Parathyroid adenoma (tissue), 2 donors: ENCODE data around the gene KNOP1.

Experiments used
- H2AFZ ChIP-seq: fragments of 300-600 bp; sonication (generic); one replicate; pipeline ENCODE4 v1.7.0; 2017; ENCODE audit warnings: antibody characterized with exemption, mild to moderate bottlenecking
- H3K27ac ChIP-seq: fragments of 300-600 bp; sonication (generic); one replicate; pipeline ENCODE4 v1.7.0; 2017
- H3K27me3 ChIP-seq: fragments of 300-600 bp; sonication (generic); one replicate; pipeline ENCODE4 v1.7.0; 2017; ENCODE audit warnings: low read length; ENCODE audit not compliant: control insufficient read depth, insufficient read depth
- H3K36me3 ChIP-seq: fragments of 300-600 bp; sonication (generic); one replicate; pipeline ENCODE4 v1.7.0; 2017; ENCODE audit warnings: low read length; ENCODE audit not compliant: control insufficient read depth, insufficient read depth
- H3K4me1 ChIP-seq: fragments of 300-600 bp; sonication (generic); one replicate; pipeline ENCODE4 v1.7.0; 2017; ENCODE audit warnings: control low read depth
- H3K4me2 ChIP-seq: fragments of 300-600 bp; sonication (generic); one replicate; pipeline ENCODE4 v1.7.0; 2017; ENCODE audit warnings: low read length
- H3K4me3 ChIP-seq: fragments of 300-600 bp; sonication (generic); one replicate; pipeline ENCODE4 v1.7.0; 2017; ENCODE audit warnings: low read depth, low read length
- H3K79me2 ChIP-seq: fragments of 300-600 bp; sonication (generic); one replicate; pipeline ENCODE4 v1.7.0; 2017; ENCODE audit warnings: control low read depth
- H3K9ac ChIP-seq: fragments of 300-600 bp; sonication (generic); one replicate; pipeline ENCODE4 v1.7.0; 2017; ENCODE audit warnings: mild to moderate bottlenecking
- H3K9me3 ChIP-seq: fragments of 300-600 bp; sonication (generic); one replicate; pipeline ENCODE4 v1.7.0; 2017; ENCODE audit warnings: low read length; ENCODE audit not compliant: control insufficient read depth
- TF ChIP-seq, protein P1 (sequence below): fragments of 300-600 bp; sonication (generic); IDR thresholded peaks from one replicate; pipeline ENCODE4 v1.7.0; 2017; ENCODE audit warnings: antibody characterized with exemption, mild to moderate bottlenecking
- donor health status: primary hyperparathyroidism.

Gene KNOP1

DNA sequence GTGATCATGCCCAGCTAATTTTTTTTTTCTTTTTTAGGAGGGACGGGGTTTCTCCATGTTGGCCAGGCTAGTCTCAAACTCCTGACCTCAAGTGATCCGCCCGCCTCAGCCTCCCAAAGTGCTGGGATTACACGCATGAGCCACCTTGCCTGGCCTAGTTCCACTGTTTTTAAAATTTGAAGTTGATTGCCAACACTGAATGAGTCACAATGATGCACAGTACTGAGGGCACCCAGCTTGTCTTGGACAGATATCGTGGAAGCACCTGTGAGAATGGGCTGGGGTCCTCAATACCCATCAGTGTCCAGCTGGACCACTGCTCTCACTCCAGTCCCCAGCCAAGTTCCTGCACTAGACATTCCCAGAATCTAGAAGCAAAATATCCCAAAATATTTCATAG, 2.5 kb downstream of the KNOP1 start:
- Histone ChIP-seq H3K4me3 (peak overlapping the region; percentile 87), H3K4me2 (peak overlapping the region; percentile 88), H3K4me1 (peaks cover 33% of the 10 kb centered on the region), H3K79me2 (peaks cover 50% of the 10 kb centered on the region), H2AFZ (no peak overlapping the region), H3K27me3 (no peaks in the 10 kb centered on the region), H3K36me3 (no peaks in the 10 kb centered on the region), H3K9me3 (no peaks in the 10 kb centered on the region), H3K27ac (peak overlapping the region; percentile 90), H3K9ac (no peak overlapping the region)
- TF ChIP-seq, protein P1, sequence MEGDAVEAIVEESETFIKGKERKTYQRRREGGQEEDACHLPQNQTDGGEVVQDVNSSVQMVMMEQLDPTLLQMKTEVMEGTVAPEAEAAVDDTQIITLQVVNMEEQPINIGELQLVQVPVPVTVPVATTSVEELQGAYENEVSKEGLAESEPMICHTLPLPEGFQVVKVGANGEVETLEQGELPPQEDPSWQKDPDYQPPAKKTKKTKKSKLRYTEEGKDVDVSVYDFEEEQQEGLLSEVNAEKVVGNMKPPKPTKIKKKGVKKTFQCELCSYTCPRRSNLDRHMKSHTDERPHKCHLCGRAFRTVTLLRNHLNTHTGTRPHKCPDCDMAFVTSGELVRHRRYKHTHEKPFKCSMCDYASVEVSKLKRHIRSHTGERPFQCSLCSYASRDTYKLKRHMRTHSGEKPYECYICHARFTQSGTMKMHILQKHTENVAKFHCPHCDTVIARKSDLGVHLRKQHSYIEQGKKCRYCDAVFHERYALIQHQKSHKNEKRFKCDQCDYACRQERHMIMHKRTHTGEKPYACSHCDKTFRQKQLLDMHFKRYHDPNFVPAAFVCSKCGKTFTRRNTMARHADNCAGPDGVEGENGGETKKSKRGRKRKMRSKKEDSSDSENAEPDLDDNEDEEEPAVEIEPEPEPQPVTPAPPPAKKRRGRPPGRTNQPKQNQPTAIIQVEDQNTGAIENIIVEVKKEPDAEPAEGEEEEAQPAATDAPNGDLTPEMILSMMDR = no peak

DNA sequence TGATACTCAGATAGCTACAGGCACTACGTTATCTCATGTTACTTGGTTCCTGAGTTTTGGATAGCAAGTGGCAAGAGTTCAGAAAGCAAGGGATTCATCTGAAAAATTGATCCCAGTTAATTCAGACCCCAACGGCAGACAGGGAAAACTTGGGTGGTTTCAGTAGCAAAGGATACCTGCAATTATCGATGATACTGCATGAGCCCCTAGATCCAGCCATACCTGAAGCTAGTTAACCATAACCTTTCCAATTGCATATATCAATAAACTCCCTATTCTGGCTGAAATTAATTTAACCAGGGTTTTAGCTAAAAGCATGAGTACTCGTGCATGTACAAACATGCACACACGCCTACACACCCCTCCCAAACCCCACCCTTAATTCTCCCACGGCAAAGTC, 4.3 kb downstream of the KNOP1 start:
- no peaks in the 10 kb centered on the region for H3K27me3 ChIP-seq
- H2AFZ ChIP-seq = no peak overlapping the region
- peaks cover 46% of the 10 kb centered on the region for H3K4me1 ChIP-seq
- H3K4me2 ChIP-seq = no peak overlapping the region
- no peak overlapping the region for H3K4me3 ChIP-seq
- H3K36me3 ChIP-seq = no peaks in the 10 kb centered on the region
- H3K9ac ChIP-seq = no peak overlapping the region
- no peaks in the 10 kb centered on the region for H3K9me3 ChIP-seq
- peaks cover 55% of the 10 kb centered on the region for H3K79me2 ChIP-seq
- TF ChIP-seq, protein P1 = no peak
- no peak overlapping the region for H3K27ac ChIP-seq

DNA sequence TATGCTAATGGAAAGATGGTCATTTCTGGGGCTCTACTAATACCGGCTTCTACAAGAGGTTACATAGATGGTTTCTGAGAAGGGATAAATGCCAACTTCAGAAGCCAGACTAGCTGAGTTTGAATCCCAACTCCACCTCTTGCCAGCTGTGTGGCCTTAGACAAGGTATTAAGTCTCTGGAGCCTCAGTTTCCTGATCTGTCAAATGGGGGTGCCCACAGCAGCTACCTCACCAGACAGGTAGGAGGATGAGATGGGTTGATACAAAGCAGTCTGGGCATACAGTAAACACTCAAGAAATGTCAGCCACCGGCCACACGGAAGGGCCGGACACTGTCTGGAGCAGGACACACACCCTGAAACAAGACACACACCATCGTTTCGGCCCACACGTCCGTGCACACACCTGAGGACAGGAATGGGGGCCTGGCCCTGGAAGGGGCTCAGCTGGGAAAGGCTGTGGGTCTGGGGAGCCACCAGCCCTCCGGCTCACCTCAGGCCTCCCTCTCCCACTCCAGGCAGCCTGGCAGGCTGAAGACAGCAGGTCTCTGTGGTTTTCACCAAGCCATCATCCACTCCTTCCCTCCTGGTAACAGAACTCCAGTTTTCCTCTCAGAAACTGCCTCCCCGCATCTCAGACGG, 5.5 kb downstream of the KNOP1 start:
- TF ChIP-seq, protein P1 = no peak
- no peaks in the 10 kb centered on the region for H3K27me3 ChIP-seq

DNA sequence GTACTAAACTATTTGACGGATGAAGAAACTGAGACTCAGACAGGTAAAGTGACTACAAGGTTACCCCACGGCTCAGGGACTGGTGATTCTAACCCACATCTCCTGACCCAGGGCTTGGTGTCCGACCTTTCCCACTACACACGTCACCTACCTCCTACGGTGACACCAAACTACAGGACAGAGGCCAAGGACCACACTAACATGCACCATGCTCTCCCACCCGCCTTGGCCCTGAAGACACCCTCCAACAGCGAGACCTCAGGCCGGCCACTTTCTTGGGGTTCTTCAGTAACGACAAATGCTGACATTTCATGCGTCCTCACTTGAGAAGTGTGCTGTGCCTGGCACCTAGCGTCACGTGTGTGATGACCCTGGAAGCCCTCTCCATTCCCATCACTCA, 6.4 kb downstream of the KNOP1 start:
- no peak overlapping the region for H3K9ac ChIP-seq
- H3K27ac ChIP-seq = peak overlapping the region; percentile 9
- no peak overlapping the region for H2AFZ ChIP-seq
- no peaks in the 10 kb centered on the region for H3K36me3 ChIP-seq
- TF ChIP-seq, protein P1 = no peak
- H3K4me1 ChIP-seq = peaks cover 50% of the 10 kb centered on the region
- no peaks in the 10 kb centered on the region for H3K27me3 ChIP-seq
- peaks cover 50% of the 10 kb centered on the region for H3K79me2 ChIP-seq
- H3K9me3 ChIP-seq = no peaks in the 10 kb centered on the region
- H3K4me2 ChIP-seq = no peak overlapping the region
- H3K4me3 ChIP-seq = no peak overlapping the region

More for the DNA sequence above, 5.5 kb downstream of the KNOP1 start:
- Histone ChIP-seq H2AFZ (no peak overlapping the region), H3K36me3 (no peaks in the 10 kb centered on the region), H3K79me2 (peaks cover 50% of the 10 kb centered on the region), H3K4me2 (no peak overlapping the region), H3K9ac (no peak overlapping the region), H3K4me1 (peaks cover 50% of the 10 kb centered on the region), H3K27ac (no peak overlapping the region), H3K9me3 (no peaks in the 10 kb centered on the region), H3K4me3 (no peak overlapping the region)

DNA sequence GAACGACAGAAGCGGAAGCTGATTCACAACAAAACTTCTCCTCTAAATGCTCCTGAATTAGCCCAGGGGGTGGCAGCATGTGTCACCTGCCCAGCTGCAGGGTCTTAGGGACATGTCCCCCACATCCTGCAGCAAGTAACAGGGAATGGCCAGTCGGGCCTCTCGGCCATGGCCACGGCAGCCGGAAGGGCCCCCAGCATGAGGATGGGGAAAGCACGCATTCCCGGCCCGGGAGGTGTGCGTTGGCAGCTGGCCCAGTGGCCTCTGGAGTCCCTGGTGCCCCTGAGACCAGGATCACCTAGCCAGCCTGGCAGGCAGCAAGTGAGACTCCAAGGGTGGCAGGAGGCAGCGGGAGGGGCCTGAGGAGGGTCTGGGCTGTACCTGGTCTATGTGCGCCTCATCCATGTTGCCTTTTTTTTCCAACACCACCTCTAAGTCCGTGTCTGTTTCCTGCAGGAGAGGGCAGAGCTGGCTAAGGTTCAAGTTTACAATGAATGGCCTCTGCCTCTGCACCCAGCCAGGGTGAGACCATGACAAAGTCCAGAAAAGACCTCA, 7.0 kb downstream of the KNOP1 start:
- H3K79me2 ChIP-seq = peaks cover 50% of the 10 kb centered on the region
- H3K27ac ChIP-seq = peak overlapping the region; percentile 9
- H3K9me3 ChIP-seq = no peaks in the 10 kb centered on the region
- H2AFZ ChIP-seq = no peak overlapping the region
- TF ChIP-seq, protein P1 = no peak
- H3K36me3 ChIP-seq = no peaks in the 10 kb centered on the region
- H3K27me3 ChIP-seq = no peaks in the 10 kb centered on the region
- peaks cover 46% of the 10 kb centered on the region for H3K4me1 ChIP-seq
- H3K4me3 ChIP-seq = no peak overlapping the region
- no peak overlapping the region for H3K4me2 ChIP-seq
- H3K9ac ChIP-seq = no peak overlapping the region
